HepG2 (cell line): Measurements from ENCODE around the gene SH3D19.

Source experiments
- ARID5B ChIP-seq: IDR thresholded peaks from 2 replicates; pipeline ENCODE4 v1.4.0; 2020; ENCODE audit warnings: mild to moderate bottlenecking, missing genetic modification reagents
- ATF2 ChIP-seq: sonication (generic); formaldehyde crosslinking; IDR thresholded peaks from 2 replicates; pipeline ENCODE4 v1.4.0; 2020; ENCODE audit warnings: missing genetic modification reagents
- CTCF ChIP-seq: sonication (generic); formaldehyde crosslinking; IDR thresholded peaks from 2 replicates; pipeline ENCODE4 v1.5.0; 2020; ENCODE audit warnings: mild to moderate bottlenecking, missing genetic modification reagents, moderate library complexity
- ETS1 ChIP-seq: sonication (generic); formaldehyde crosslinking; IDR thresholded peaks from 2 replicates; pipeline ENCODE4 v1.4.0; 2020; ENCODE audit warnings: missing genetic modification reagents
- POLR2A ChIP-seq, 2 experiments: IDR thresholded peaks; 2 replicates each; pipeline ENCODE4 v1.6.1; 2011; ENCODE audit warnings: low read depth in 2 of 2, low read length in 2 of 2, mild to moderate bottlenecking in 1 of 2, moderate library complexity in 1 of 2; ENCODE audit not compliant: insufficient read depth in 1 of 2
- YY1 ChIP-seq: IDR thresholded peaks from 2 replicates; pipeline ENCODE4 v1.6.1; 2011; ENCODE audit warnings: low read length, low read depth, moderate library complexity, mild to moderate bottlenecking; ENCODE audit not compliant: insufficient read depth, insufficient replicate concordance
- ZBTB7B ChIP-seq: sonication (generic); formaldehyde crosslinking; IDR thresholded peaks from 2 replicates; pipeline ENCODE4 v1.4.0; 2020; ENCODE audit warnings: missing genetic modification reagents
- ZNF24 ChIP-seq: fragments of 450-650 bp; IDR thresholded peaks from 2 replicates; pipeline ENCODE4 v1.6.1; 2017; ENCODE audit warnings: antibody characterized with exemption, mild to moderate bottlenecking
- ZNF253 ChIP-seq: sonication (generic); formaldehyde crosslinking; IDR thresholded peaks from 2 replicates; pipeline ENCODE4 v1.8.0; 2022; ENCODE audit warnings: mild to moderate bottlenecking, missing genetic modification reagents, borderline replicate concordance
- ZNF652 ChIP-seq: IDR thresholded peaks from 2 replicates; pipeline ENCODE4 v1.6.1; 2016; ENCODE audit warnings: low read depth, borderline replicate concordance
- ZNF720 ChIP-seq: sonication (generic); formaldehyde crosslinking; IDR thresholded peaks from 2 replicates; pipeline ENCODE4 v1.4.0; 2020; ENCODE audit warnings: missing genetic modification reagents

- TF ChIP-seq ZNF652 (CRISPR knock-in tag): no peak
- no peak for TF ChIP-seq ETS1 (CRISPR knock-in tag)
- TF ChIP-seq POLR2A (IDR thresholded peaks at IDR 0.05; ENCODE audit: insufficient read depth in 1 of 2, low read depth in 2 of 2, low read length in 2 of 2): no peak
- peak; percentile 19; the same call in 1 of the 2 replicates for TF ChIP-seq CTCF (CRISPR knock-in tag)
- no peak for TF ChIP-seq ZNF253
- no peak for TF ChIP-seq ZNF24
- TF ChIP-seq ZBTB7B (CRISPR knock-in tag): no peak
- no peak for TF ChIP-seq ZNF720 (CRISPR knock-in tag)
- TF ChIP-seq ARID5B (CRISPR knock-in tag): no peak
- no peak for TF ChIP-seq ATF2 (CRISPR knock-in tag)
- no peak for TF ChIP-seq YY1
Measured at GRCh38 chr4:151304755-151305154, 20.6 kb downstream of the SH3D19 start.
